Osteocyte (in vitro differentiated cells): Measurements from ENCODE around the gene HOMER2. TPM values are rescaled to one million over a fixed set of nuclear protein-coding genes. Genes with fewer than 3 reads are reported as not detected.
"Not testable (repeated sequence)": the region's sequence is repeated elsewhere in the genome, so short reads cannot be mapped to it uniquely, and the experiment has no call there.

ENCODE experiments used
- DNase-seq: peaks from one replicate; pipeline ENCODE4 v3.0.0; 2021; ENCODE audit warnings: mixed read lengths; ENCODE audit not compliant: unreplicated experiment; ENCODE audit errors: extremely low spot score
- H3K27ac Mint-ChIP-seq: one replicate; pipeline ENCODE4 v1.8.0; 2021; ENCODE audit warnings: mild to moderate bottlenecking, mixed read lengths; ENCODE audit not compliant: unreplicated experiment
- H3K27me3 Mint-ChIP-seq: one replicate; pipeline ENCODE4 v1.8.0; 2021; ENCODE audit warnings: mixed read lengths; ENCODE audit not compliant: unreplicated experiment
- H3K36me3 Mint-ChIP-seq: one replicate; pipeline ENCODE4 v1.8.0; 2021; ENCODE audit warnings: mixed read lengths; ENCODE audit not compliant: unreplicated experiment
- H3K4me1 Mint-ChIP-seq: one replicate; pipeline ENCODE4 v1.8.0; 2021; ENCODE audit warnings: mixed read lengths; ENCODE audit not compliant: unreplicated experiment
- H3K4me3 Mint-ChIP-seq: one replicate; pipeline ENCODE4 v1.8.0; 2021; ENCODE audit warnings: mild to moderate bottlenecking, moderate library complexity, mixed read lengths; ENCODE audit not compliant: unreplicated experiment
- H3K9me3 Mint-ChIP-seq: one replicate; pipeline ENCODE4 v1.8.0; 2021; ENCODE audit warnings: mixed read lengths; ENCODE audit not compliant: unreplicated experiment
- long read RNA-seq: library from polyadenylated mRNA; unstranded; transcript quantifications from one replicate; pipeline ENCODE4 v2.0.0, GENCODE V29; 2021
- total RNA-seq: library from RNA; stranded (reverse); gene quantifications from 2 replicates; pipeline ENCODE4 v1.2.1, GENCODE V29; 2021
- TF ChIP-seq, protein P1 (sequence below): fragments of 200-600 bp; sonication (generic); IDR thresholded peaks from 2 replicates; pipeline ENCODE4 v1.5.0; 2021; ENCODE audit warnings: antibody characterized with exemption, mild to moderate bottlenecking, moderate library complexity

Gene HOMER2
- total RNA-seq, result 3.2 and 6.3 TPM in 2 replicates
- long read RNA-seq, partial matches to known transcripts, result 1 of 6 reads
- long read RNA-seq, other reads (novel, unspliced or antisense), result 5 of 6 reads

DNA sequence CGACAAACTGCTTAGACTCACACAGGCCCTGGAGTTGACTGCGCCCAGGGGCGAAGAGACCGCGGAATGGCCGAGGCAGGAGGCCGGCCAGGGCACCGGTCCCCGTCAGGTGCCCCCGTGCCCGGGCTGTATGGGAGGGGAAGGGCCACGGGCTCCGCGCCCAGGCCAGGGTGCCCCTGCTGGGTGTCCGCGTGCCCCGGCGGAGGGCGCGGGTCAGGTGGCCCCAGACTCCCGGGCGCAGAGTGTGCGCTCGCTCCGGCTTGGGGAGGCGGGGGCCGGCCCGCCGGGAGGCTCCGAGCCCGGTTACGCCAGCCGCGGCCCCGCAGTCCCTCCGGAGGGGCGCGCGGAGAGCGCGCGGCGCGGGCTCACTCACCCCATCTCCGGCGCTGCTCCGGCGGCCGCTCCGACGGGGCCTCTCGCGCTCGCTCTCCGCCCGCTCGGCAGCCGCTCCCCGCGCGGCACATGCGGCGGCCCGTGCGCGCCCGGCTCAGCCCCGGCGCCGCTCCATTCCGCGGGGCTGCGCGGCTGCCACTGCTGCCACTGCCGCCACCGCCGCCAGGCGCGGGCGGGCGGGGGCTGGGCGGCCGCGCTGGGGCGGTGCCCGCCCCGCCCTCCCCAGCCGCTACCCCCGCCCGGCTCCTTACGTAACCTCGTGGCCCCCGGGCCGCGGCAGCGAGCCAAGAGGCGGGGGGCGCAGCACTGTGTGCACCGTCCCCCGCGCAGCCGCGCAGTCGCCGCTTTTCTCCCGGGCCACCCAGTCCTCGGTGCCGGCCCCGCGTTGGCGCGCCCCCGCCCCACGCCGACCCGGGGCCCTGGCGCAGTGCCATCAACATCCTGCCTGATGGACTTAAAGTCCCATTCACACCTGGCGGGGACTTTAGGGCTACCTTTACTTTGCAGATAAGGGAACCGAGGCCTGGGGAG lies at the start of gene HOMER2:
TSS of gene HOMER2 (minus strand) at position 563 of the 924 bp plus-strand sequence. CDS start at position 378, 185 bp downstream.
- H3K27me3 Mint-ChIP-seq, result no peaks in the 10 kb centered on the region
- H3K27ac Mint-ChIP-seq, result no peak within 1 kb of the TSS
- H3K4me3 Mint-ChIP-seq, result peak within 1 kb of the TSS; percentile 68
- H3K4me1 Mint-ChIP-seq, result peaks cover 5% of the 10 kb centered on the region
- H3K9me3 Mint-ChIP-seq, result no peaks in the 10 kb centered on the region
- DNase-seq, result no peak
- H3K36me3 Mint-ChIP-seq, result no peaks in the 10 kb centered on the region
- TF ChIP-seq, protein P1, sequence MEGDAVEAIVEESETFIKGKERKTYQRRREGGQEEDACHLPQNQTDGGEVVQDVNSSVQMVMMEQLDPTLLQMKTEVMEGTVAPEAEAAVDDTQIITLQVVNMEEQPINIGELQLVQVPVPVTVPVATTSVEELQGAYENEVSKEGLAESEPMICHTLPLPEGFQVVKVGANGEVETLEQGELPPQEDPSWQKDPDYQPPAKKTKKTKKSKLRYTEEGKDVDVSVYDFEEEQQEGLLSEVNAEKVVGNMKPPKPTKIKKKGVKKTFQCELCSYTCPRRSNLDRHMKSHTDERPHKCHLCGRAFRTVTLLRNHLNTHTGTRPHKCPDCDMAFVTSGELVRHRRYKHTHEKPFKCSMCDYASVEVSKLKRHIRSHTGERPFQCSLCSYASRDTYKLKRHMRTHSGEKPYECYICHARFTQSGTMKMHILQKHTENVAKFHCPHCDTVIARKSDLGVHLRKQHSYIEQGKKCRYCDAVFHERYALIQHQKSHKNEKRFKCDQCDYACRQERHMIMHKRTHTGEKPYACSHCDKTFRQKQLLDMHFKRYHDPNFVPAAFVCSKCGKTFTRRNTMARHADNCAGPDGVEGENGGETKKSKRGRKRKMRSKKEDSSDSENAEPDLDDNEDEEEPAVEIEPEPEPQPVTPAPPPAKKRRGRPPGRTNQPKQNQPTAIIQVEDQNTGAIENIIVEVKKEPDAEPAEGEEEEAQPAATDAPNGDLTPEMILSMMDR, result no peak

DNA sequence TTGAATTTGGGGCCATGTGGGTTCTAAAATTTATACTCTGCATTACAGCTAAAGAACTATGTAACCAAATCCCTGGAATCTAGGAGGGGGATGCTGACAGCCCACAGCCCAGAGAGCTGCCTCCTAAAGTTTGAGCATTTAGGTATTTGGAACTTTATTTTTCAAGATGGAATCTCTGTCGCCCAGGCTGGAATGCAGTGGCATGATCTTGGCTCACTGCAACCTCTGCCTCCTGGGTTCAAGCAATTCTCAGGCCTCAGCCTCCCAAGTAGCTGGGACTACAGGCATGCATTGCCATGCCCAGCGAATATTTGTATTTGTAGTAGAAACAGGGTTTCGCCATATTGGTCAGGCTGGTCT lies 48.1 kb upstream of the HOMER2 start:
- H3K9me3 Mint-ChIP-seq, H3K36me3 Mint-ChIP-seq, H3K27me3 Mint-ChIP-seq, H3K4me1 Mint-ChIP-seq, H3K4me3 Mint-ChIP-seq, H3K27ac Mint-ChIP-seq: not testable (repeated sequence)
- peak; percentile 44 for DNase-seq

DNA sequence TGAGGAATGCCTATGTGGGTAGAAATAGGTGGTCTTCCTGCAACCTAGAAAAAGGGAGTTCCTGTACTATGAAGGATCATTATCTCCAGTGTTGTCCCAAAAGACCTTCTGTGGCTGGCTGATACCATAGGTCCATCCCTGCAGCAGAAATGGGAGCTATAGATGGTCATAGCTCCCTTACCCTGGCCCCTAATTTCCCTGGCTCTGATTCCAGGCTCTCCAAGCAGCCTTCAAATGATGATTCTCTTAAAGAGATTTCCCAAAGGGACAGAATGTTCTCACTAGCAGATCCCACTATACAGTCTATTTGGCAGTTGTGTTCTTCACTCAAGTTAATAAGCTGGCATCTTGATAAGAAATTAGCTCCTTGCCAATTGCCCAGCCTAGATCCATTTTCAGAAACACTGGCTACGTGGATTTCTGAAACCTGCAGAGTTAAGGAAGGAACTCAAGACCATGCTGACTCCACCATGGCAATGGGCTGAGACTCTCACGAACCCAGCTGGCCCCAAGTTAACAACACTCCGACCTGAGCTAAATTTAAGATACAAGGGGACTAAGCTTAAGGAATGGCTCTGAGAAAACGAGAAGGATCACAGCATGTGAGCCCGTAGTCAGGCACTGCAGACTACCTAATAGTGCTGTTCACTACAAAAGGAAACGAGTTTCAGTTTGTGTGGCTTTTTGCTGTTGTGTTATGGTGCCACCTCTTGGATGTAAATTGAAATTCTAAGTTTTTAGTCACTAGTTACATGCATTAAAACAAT lies 47.6 kb upstream of the HOMER2 start:
- H3K4me3 Mint-ChIP-seq, result peak overlapping the region; percentile 69
- no peak overlapping the region for H3K27ac Mint-ChIP-seq
- no peaks in the 10 kb centered on the region for H3K36me3 Mint-ChIP-seq
- DNase-seq, result peak; percentile 44
- H3K27me3 Mint-ChIP-seq, result no peaks in the 10 kb centered on the region
- H3K4me1 Mint-ChIP-seq, result peaks cover 6% of the 10 kb centered on the region
- H3K9me3 Mint-ChIP-seq, result no peaks in the 10 kb centered on the region
- TF ChIP-seq, protein P1, result peak; percentile 70

DNA sequence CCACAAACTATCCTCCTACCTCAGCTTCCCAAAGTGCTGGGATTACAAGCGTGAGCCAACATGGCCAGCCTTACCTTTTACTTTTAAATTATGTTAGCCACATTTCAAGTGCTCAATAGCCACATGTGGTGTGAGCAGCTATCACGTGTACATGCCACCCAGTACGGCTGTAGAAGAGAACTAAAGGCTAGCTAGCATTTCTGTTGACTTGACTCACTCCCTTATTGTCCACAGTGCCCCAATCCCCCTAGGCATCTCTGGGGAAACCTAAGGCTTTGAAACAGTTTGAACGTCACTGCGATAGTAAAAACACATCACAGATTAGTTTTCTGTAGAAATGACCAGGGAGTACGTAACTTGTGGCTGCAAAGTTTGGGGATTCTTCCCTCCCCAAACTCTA lies 46.9 kb upstream of the HOMER2 start:
- no peak overlapping the region for H3K4me3 Mint-ChIP-seq
- H3K4me1 Mint-ChIP-seq, result peaks cover 6% of the 10 kb centered on the region
- H3K36me3 Mint-ChIP-seq, result no peaks in the 10 kb centered on the region
- DNase-seq, result peak; percentile 23
- no peaks in the 10 kb centered on the region for H3K9me3 Mint-ChIP-seq
- H3K27ac Mint-ChIP-seq, result no peak overlapping the region
- TF ChIP-seq, protein P1, result no peak
- no peaks in the 10 kb centered on the region for H3K27me3 Mint-ChIP-seq

DNA sequence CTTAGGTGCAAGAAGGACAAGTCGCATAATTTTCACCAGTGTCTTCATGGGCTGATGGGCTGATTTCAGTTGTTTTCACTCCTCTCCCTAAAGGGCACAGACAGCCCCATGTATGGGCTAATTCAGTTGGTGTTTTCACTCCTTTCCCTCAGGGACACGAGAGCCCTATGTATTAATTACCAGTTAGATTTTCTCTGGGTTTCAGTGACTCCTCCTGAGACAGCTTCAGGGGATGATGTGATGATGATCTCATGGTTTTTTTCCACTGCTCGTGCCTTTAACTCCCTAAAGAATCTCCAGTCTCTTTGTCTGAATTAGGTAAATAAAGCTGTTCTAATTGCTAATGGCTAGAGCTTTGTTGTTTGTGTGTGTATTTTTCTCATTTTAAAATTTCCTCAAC lies 43.4 kb upstream of the HOMER2 start:
- DNase-seq, result no peak
- no peak overlapping the region for H3K4me3 Mint-ChIP-seq
- no peak overlapping the region for H3K27ac Mint-ChIP-seq
- H3K36me3 Mint-ChIP-seq, result peaks cover 4% of the 10 kb centered on the region
- H3K9me3 Mint-ChIP-seq, result no peaks in the 10 kb centered on the region
- TF ChIP-seq, protein P1, result no peak
- H3K4me1 Mint-ChIP-seq, result peaks cover 6% of the 10 kb centered on the region
- no peaks in the 10 kb centered on the region for H3K27me3 Mint-ChIP-seq
